Keratinocyte (primary cell): ENCODE measurements around the gene HDAC10. TPM values are rescaled to one million over a fixed set of nuclear protein-coding genes. Genes with fewer than 3 reads are reported as not detected.

Experiments used
- DNase-seq: peaks from one replicate; pipeline ENCODE4 v3.0.0-alpha.2; 2011; ENCODE audit warnings: low read depth, missing footprints, low spot score
- FAIRE-seq: peaks from 2 replicates; lab custom pipeline; 2011; peaks lifted over from hg19 to GRCh38; lab: Jason Lieb, UNC
- H2AFZ ChIP-seq: 2 replicates; pipeline ENCODE4 v1.6.0; 2012; ENCODE audit warnings: low read length, control low read depth, inconsistent platforms; ENCODE audit not compliant: control insufficient read depth
- H3K27ac ChIP-seq: 2 replicates; pipeline ENCODE4 v1.5.1; 2011; ENCODE audit warnings: low read length; ENCODE audit not compliant: control insufficient read depth, insufficient read depth
- H3K27me3 ChIP-seq: 3 replicates; pipeline ENCODE4 v1.6.0; 2011; ENCODE audit warnings: low read length; ENCODE audit not compliant: control insufficient read depth, insufficient read depth; ENCODE audit errors: extremely low read depth
- H3K36me3 ChIP-seq, 2 experiments: 2 replicates in 1 of 2; 3 replicates in 1 of 2; pipeline ENCODE4 v1.5.1; 2011; ENCODE audit warnings: low read length in 2 of 2, mild to moderate bottlenecking in 1 of 2; ENCODE audit not compliant: control insufficient read depth in 2 of 2, insufficient read depth in 2 of 2; ENCODE audit errors: extremely low read depth in 1 of 2
- H3K4me1 ChIP-seq: 3 replicates; pipeline ENCODE4 v1.5.1; 2011; ENCODE audit warnings: low read length; ENCODE audit not compliant: control insufficient read depth, insufficient read depth; ENCODE audit errors: extremely low read depth
- H3K4me2 ChIP-seq: 3 replicates; pipeline ENCODE4 v1.6.0; 2011; ENCODE audit warnings: low read depth, low read length; ENCODE audit not compliant: control insufficient read depth, insufficient read depth; ENCODE audit errors: extremely low read depth
- H3K4me3 ChIP-seq, 3 experiments: fragments of 200-600 bp in 1 of 3; sonication (generic) in 1 of 3; 2 replicates in 2 of 3; 3 replicates in 1 of 3; pipeline ENCODE4 v1.5.1; 2011 to 2016; ENCODE audit warnings: low read length in 3 of 3, mild to moderate bottlenecking in 3 of 3, control low read depth in 2 of 3, inconsistent platforms in 1 of 3, low read depth in 1 of 3, mixed read lengths in 1 of 3, mixed run types in 1 of 3, moderate library complexity in 1 of 3; ENCODE audit not compliant: control insufficient read depth in 2 of 3, insufficient read depth in 2 of 3; ENCODE audit errors: extremely low read depth in 1 of 3
- H3K79me2 ChIP-seq: 2 replicates; pipeline ENCODE4 v1.6.0; 2012; ENCODE audit warnings: low read length; ENCODE audit not compliant: control insufficient read depth, insufficient read depth
- H3K9ac ChIP-seq: 3 replicates; pipeline ENCODE4 v1.6.0; 2011; ENCODE audit warnings: low read length; ENCODE audit not compliant: control insufficient read depth, insufficient read depth; ENCODE audit errors: extremely low read depth
- H3K9me1 ChIP-seq: 3 replicates; pipeline ENCODE4 v1.6.0; 2011; ENCODE audit warnings: low read length; ENCODE audit not compliant: control insufficient read depth, insufficient read depth; ENCODE audit errors: extremely low read depth
- H3K9me3 ChIP-seq: 2 replicates; pipeline ENCODE4 v1.5.1; 2012; ENCODE audit warnings: low read depth, low read length; ENCODE audit not compliant: control insufficient read depth
- H4K20me1 ChIP-seq: 3 replicates; pipeline ENCODE4 v1.6.0; 2011; ENCODE audit warnings: low read length; ENCODE audit not compliant: control insufficient read depth, insufficient read depth; ENCODE audit errors: extremely low read depth
- CTCF ChIP-seq, 3 experiments: IDR thresholded peaks in 1 of 3; conservative IDR thresholded peaks in 1 of 3; optimal IDR thresholded peaks in 1 of 3; 2 replicates in 2 of 3; 3 replicates in 1 of 3; pipeline versions ENCODE3 to v1.5.1; 2011; ENCODE audit warnings: low read length in 3 of 3, mild to moderate bottlenecking in 3 of 3, moderate library complexity in 2 of 3, control low read depth in 1 of 3, inconsistent platforms in 1 of 3; ENCODE audit not compliant: insufficient read depth in 2 of 3; ENCODE audit errors: extremely low read depth in 1 of 3
- EZH2 ChIP-seq: IDR thresholded peaks from one replicate; pipeline ENCODE4 v1.6.1; 2012; ENCODE audit warnings: inconsistent platforms, mild to moderate bottlenecking, low read length, moderate library complexity
- dilution Hi-C: fragments of 300-500 bp; cut with MboI; formaldehyde crosslinking; loops from one replicate; pipeline ENCODE4 v1.7.0; 2020; ENCODE audit warnings: low sequenced_read_pairs; ENCODE audit not compliant: extremely low pct_ligation_motif_present
- polyA plus RNA-seq, 5 experiments: library from polyadenylated mRNA; depleted of rRNA in 3 of 5; stranded (reverse) in 3 of 5; stranded (forward) in 1 of 5; unstranded in 1 of 5; fragments of >200 nt; gene quantifications; 1 replicate in 1 of 5; 2 replicates in 3 of 5; 3 replicates in 1 of 5; pipeline versions ENCODE4 v1.2.1 to v1.2.3, GENCODE V29; 2011 to 2012; ENCODE audit warnings: missing spikeins in 2 of 5, low read depth in 1 of 5, low replicate concordance in 1 of 5

Gene HDAC10
- polyA plus RNA-seq, 1 donor (not counting 4 experiments of a cell fraction or from before 2014, with no cell fraction given) = 4.7 TPM

GRCh38 chr22:50281384-50281760, 30.3 kb upstream of the HDAC10 start:
- no peak overlapping the region for H3K27ac ChIP-seq
- dilution Hi-C loops = no loop called here
- no peaks in the 10 kb centered on the region for H4K20me1 ChIP-seq
- H3K9me3 ChIP-seq = peaks cover under 1% of the 10 kb centered on the region
- peak overlapping the region; percentile 69 for H3K4me2 ChIP-seq
- H3K79me2 ChIP-seq = peaks cover 13% of the 10 kb centered on the region
- peaks cover 28 to 35% of the 10 kb centered on the region in 2 experiments for H3K36me3 ChIP-seq
- H3K4me3 ChIP-seq = no peak overlapping the region
- H2AFZ ChIP-seq = no peak overlapping the region
- H3K9me1 ChIP-seq = no peaks in the 10 kb centered on the region
- DNase-seq (no peak), FAIRE-seq (no peak)
- H3K9ac ChIP-seq = peak overlapping the region; percentile 54
- TF ChIP-seq EZH2 (no peak), CTCF (optimal IDR thresholded peaks at IDR 0.05 in 1 of 3, IDR thresholded peaks at IDR 0.05 in 1 of 3, conservative IDR thresholded peaks at IDR 0.05 in 1 of 3; ENCODE audit: extremely low read depth in 1 of 3, insufficient read depth in 2 of 3, low read length in 3 of 3) (no peak)
- no peaks in the 10 kb centered on the region for H3K27me3 ChIP-seq
- peaks cover 18% of the 10 kb centered on the region for H3K4me1 ChIP-seq

DNA sequence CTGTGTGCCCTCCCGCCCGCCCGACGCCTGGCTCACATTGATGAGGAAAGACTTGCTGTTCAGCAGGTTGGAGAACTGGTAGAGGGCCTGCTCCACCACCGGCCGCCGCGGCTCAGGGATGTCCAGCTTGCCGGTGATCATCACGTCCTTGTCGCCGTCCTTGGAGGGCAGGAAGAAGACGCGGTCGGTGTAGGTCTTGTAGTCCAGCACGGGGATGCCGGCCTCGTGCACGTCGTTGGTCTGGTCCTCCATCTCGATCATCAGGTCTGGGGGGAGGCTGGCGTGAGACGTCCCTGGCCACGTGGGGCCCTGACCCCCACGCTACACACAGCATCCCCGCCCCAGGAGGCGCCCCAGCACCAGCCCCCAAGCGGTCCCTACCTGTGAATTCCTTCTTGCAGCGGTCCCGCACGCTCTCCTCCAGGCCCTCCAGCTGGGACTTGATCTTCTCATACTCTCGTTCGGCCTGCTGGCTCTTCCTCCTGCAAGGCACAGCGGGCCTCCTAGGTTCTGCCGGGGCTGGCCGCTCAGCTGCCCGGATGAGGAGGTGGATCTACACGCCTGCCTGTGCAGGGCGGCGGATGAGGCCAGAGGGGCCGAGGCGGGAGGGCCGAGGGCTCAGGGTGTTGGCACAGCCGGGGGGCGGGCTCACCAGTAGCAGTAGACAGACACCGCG, 29.8 kb upstream of the HDAC10 start:
- Histone ChIP-seq H3K9me3 (peaks cover 2% of the 10 kb centered on the region), H3K27me3 (no peaks in the 10 kb centered on the region), H3K4me1 (peaks cover 18% of the 10 kb centered on the region), H3K4me3 (no peak overlapping the region), H3K27ac (no peak overlapping the region), H3K4me2 (no peak overlapping the region), H3K36me3 (peaks cover 27 to 35% of the 10 kb centered on the region in 2 experiments), H3K9me1 (no peaks in the 10 kb centered on the region), H3K9ac (no peak overlapping the region), H2AFZ (no peak overlapping the region), H4K20me1 (no peaks in the 10 kb centered on the region), H3K79me2 (peaks cover 10% of the 10 kb centered on the region)
- no peak for DNase-seq
- dilution Hi-C loops = no loop called here
- TF ChIP-seq CTCF (optimal IDR thresholded peaks at IDR 0.05 in 1 of 3, IDR thresholded peaks at IDR 0.05 in 1 of 3, conservative IDR thresholded peaks at IDR 0.05 in 1 of 3; ENCODE audit: extremely low read depth in 1 of 3, insufficient read depth in 2 of 3, low read length in 3 of 3) (no peak), EZH2 (no peak)
- no peak for FAIRE-seq
